Measurements from ENCODE around the gene SLC35F4. TPM values are rescaled to one million over a fixed set of nuclear protein-coding genes. Genes with fewer than 3 reads are reported as not detected.
A peak's percentile ranks its signal among the peaks of the same experiment; 100 is the strongest.

The SLC35F4 gene
- total RNA-seq, 4 donors from 2014 or later, result not detected

- Histone ChIP-seq H3K4me1 (no peaks in the 10 kb centered on the region), H3K27me3 (peaks cover 2% of the 10 kb centered on the region), H3K36me3 (no peaks in the 10 kb centered on the region), H3K9me3 (no peaks in the 10 kb centered on the region), H3K27ac (no peak overlapping the region), H3K4me3 (no peak overlapping the region)
- no peak for DNase-seq (ENCODE audit: low spot score in 2 of 2)
- TF ChIP-seq POLR2AphosphoS5 (IDR thresholded peaks at IDR 0.05) (no peak), POLR2A (IDR thresholded peaks at IDR 0.05) (no peak)
- WGBS, result 73% methylated on average over 3 of the region's 3 CpGs
Measured at GRCh38 chr14:57875296-57875695, 9.4 kb upstream of the SLC35F4 start.

DNA sequence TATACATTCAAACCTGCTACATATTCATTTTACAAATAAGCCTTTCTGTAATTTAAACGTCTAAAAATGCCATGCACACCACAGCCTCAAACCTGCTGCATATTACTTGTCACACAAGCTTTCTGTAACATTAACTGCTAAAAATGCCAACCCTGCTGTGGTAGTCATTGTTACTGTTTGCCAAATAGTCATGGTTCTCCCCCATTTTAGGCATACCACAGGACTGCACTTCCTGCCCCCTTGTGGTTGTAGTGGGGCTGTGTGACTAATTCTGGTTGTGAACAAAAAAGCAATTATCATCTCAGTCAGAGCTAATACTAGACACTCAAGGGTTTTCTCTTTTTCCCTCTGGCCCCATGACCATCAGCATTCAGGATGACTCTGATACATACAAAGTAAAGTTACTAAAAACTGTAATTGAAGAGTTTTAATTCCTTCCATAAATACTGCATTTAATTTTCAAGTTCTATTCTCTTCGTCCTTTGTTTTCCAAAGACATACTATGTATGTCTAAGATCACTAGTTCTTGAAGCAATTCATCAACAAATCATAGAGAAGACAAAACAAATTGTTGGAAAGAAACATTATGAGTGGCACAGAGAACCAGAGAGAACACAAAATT is 5.7 kb upstream of the SLC35F4 start:
- no peak for DNase-seq (ENCODE audit: low spot score in 2 of 2)
- TF ChIP-seq, protein P1, sequence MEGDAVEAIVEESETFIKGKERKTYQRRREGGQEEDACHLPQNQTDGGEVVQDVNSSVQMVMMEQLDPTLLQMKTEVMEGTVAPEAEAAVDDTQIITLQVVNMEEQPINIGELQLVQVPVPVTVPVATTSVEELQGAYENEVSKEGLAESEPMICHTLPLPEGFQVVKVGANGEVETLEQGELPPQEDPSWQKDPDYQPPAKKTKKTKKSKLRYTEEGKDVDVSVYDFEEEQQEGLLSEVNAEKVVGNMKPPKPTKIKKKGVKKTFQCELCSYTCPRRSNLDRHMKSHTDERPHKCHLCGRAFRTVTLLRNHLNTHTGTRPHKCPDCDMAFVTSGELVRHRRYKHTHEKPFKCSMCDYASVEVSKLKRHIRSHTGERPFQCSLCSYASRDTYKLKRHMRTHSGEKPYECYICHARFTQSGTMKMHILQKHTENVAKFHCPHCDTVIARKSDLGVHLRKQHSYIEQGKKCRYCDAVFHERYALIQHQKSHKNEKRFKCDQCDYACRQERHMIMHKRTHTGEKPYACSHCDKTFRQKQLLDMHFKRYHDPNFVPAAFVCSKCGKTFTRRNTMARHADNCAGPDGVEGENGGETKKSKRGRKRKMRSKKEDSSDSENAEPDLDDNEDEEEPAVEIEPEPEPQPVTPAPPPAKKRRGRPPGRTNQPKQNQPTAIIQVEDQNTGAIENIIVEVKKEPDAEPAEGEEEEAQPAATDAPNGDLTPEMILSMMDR (IDR thresholded peaks at IDR 0.05), result peak; percentile 31 to 42
- no peak for TF ChIP-seq POLR2A (IDR thresholded peaks at IDR 0.05)

GRCh38 chr14:57870686-57871457 is 5.0 kb upstream of the SLC35F4 start:
- no peak overlapping the region for H3K27ac ChIP-seq
- H3K4me1 ChIP-seq, result peaks cover 3% of the 10 kb centered on the region
- H3K27me3 ChIP-seq, result peaks cover 15% of the 10 kb centered on the region
- no peak for DNase-seq (ENCODE audit: low spot score in 2 of 2)
- no peaks in the 10 kb centered on the region for H3K36me3 ChIP-seq
- H3K4me3 ChIP-seq, result no peak overlapping the region
- 46% methylated on average over 3 of the region's 3 CpGs for WGBS
- H3K9me3 ChIP-seq, result no peaks in the 10 kb centered on the region
- TF ChIP-seq EP300 (IDR thresholded peaks at IDR 0.05), result no peak
- no peak for TF ChIP-seq POLR2A (IDR thresholded peaks at IDR 0.05)
- no peak for TF ChIP-seq POLR2AphosphoS5 (IDR thresholded peaks at IDR 0.05)
- TF ChIP-seq, protein P1 (IDR thresholded peaks at IDR 0.05), result no peak

More for the DNA sequence above, 5.7 kb upstream of the SLC35F4 start:
- no peak overlapping the region for H3K4me3 ChIP-seq
- H3K27ac ChIP-seq, result no peak overlapping the region
- H3K9me3 ChIP-seq, result no peaks in the 10 kb centered on the region
- peaks cover 8% of the 10 kb centered on the region for H3K27me3 ChIP-seq
- 53% methylated on average over 2 of the region's 2 CpGs for WGBS
- H3K4me1 ChIP-seq, result no peaks in the 10 kb centered on the region
- H3K36me3 ChIP-seq, result no peaks in the 10 kb centered on the region

DNA sequence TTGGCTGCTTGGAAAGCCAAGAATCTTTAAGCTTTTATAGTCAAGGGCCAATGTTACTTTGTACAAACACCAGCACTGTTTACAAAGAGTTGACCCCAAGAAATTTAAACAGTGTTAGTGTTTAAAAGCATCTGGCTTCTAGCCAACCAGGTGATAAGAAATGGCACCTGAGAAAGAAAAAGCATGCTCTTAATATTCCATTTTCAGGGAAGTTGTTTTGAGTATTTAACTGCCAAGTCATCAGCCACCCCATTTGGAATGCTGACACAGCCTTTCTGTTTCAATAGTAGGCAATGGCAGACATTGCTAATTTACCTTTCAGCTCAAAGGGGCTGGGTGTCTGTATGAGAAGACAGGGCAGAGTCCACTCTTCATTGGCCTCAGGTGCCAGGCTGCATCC is 3.7 kb upstream of the SLC35F4 start:
- TF ChIP-seq EP300 (IDR thresholded peaks at IDR 0.05) (no peak), POLR2AphosphoS5 (IDR thresholded peaks at IDR 0.05) (no peak), POLR2A (IDR thresholded peaks at IDR 0.05) (no peak)
- TF ChIP-seq, protein P1 (IDR thresholded peaks at IDR 0.05), result no peak
- no peak for DNase-seq (ENCODE audit: low spot score in 2 of 2)

DNA sequence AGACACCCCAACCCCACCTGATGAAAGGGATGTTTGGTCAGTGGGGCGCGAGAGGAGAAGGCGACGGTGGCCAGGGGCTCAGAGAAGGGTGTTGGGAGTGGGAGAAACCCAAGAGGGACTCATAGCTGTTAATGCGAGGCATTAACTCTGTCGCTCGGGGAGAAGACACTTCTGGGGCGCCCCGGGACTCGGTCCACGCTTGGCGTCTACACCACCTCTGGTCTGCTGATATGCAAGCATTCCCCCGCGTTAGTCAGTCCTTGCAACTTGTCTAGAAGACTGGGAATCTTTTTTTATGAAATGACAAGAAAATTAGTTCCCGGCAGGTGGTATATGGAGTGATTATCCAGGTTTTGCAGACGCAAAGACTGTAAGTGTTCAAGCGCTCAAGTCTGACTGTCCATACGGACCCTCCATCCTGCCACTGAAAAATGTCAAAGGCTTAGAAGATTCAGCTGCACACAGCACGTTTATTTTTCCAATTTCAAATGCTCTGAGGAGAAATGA is 360 bp upstream of the SLC35F4 start:
- 21% methylated on average over 19 of the region's 19 CpGs for WGBS
- H3K4me1 ChIP-seq, result peaks cover 12% of the 10 kb centered on the region
- H3K4me3 ChIP-seq, result peak overlapping the region; percentile 37
- H3K27ac ChIP-seq, result no peak overlapping the region
- DNase-seq (ENCODE audit: low spot score in 2 of 2), result no peak
- no peaks in the 10 kb centered on the region for H3K36me3 ChIP-seq
- H3K27me3 ChIP-seq, result peaks cover 52% of the 10 kb centered on the region
- TF ChIP-seq, protein P1 (IDR thresholded peaks at IDR 0.05), result no peak
- TF ChIP-seq POLR2A (IDR thresholded peaks at IDR 0.05), result no peak
- TF ChIP-seq EP300 (IDR thresholded peaks at IDR 0.05), result no peak
- TF ChIP-seq POLR2AphosphoS5 (IDR thresholded peaks at IDR 0.05), result no peak
- H3K9me3 ChIP-seq, result no peaks in the 10 kb centered on the region

More for the DNA sequence above, 3.7 kb upstream of the SLC35F4 start:
- H3K4me1 ChIP-seq, result peaks cover 12% of the 10 kb centered on the region
- peaks cover 28% of the 10 kb centered on the region for H3K27me3 ChIP-seq
- no peaks in the 10 kb centered on the region for H3K9me3 ChIP-seq
- H3K4me3 ChIP-seq, result no peak overlapping the region
- H3K36me3 ChIP-seq, result no peaks in the 10 kb centered on the region
- H3K27ac ChIP-seq, result no peak overlapping the region

Data from suprapubic skin (tissue), 4 donors.